WTC11 (cell line): ENCODE data around the gene BMPR1B. TPM values are rescaled to one million over a fixed set of nuclear protein-coding genes. Genes with fewer than 3 reads are reported as not detected.

Experiments
- ATAC-seq: fragments of 200-7000 bp; cut with Tn5 transposase; 2 replicates; pipeline ENCODE4 v1.10.0; 2021; ENCODE audit warnings: mild to moderate bottlenecking, moderate library complexity
- CTCF ChIA-PET: fragments of 300-600 bp; sonication (Branson Sonifier 250); formaldehyde crosslinking; loops from one replicate; lab custom pipeline; 2021; ENCODE audit warnings: antibody characterized with exemption; lab: Charles Lee
- POLR2A ChIA-PET: fragments of 350-600 bp; sonication (Branson Sonifier 250); formaldehyde crosslinking; loops from one replicate; lab custom pipeline; 2021; ENCODE audit warnings: antibody characterized with exemption; lab: Charles Lee
- DNase-seq: peaks from one replicate; pipeline ENCODE4 v3.0.0; 2021; ENCODE audit warnings: low spot score
- H3K27ac Mint-ChIP-seq: 2 replicates; pipeline ENCODE4 v1.8.0; 2021; ENCODE audit warnings: mixed read lengths
- H3K27me3 Mint-ChIP-seq: 2 replicates; pipeline ENCODE4 v1.8.0; 2021; ENCODE audit warnings: low read depth, mild to moderate bottlenecking, moderate library complexity, mixed read lengths
- H3K36me3 Mint-ChIP-seq: 2 replicates; pipeline ENCODE4 v1.8.0; 2021; ENCODE audit warnings: mixed read lengths
- H3K4me1 Mint-ChIP-seq: 2 replicates; pipeline ENCODE4 v1.8.0; 2022; ENCODE audit warnings: mixed read lengths
- H3K4me3 Mint-ChIP-seq: 2 replicates; pipeline ENCODE4 v1.8.0; 2021; ENCODE audit warnings: mild to moderate bottlenecking, moderate library complexity, mixed read lengths
- H3K9me3 Mint-ChIP-seq: 2 replicates; pipeline ENCODE4 v1.8.0; 2021; ENCODE audit warnings: mixed read lengths
- AR ChIP-seq: fragments of 250-450 bp; sonication (Bioruptor Pico); IDR thresholded peaks from 2 replicates; pipeline ENCODE4 v1.9.0; 2021; ENCODE audit warnings: mild to moderate bottlenecking
- ARID4B ChIP-seq: sonication (generic); formaldehyde crosslinking; IDR thresholded peaks from 2 replicates; pipeline ENCODE4 v1.8.0; 2023; ENCODE audit warnings: missing genetic modification reagents, mild to moderate bottlenecking, borderline replicate concordance
- CREB1 ChIP-seq: sonication (generic); formaldehyde crosslinking; IDR thresholded peaks from 2 replicates; pipeline ENCODE4 v1.8.0; 2023; ENCODE audit warnings: mild to moderate bottlenecking, missing genetic modification reagents
- E2F5 ChIP-seq: sonication (generic); formaldehyde crosslinking; IDR thresholded peaks from 2 replicates; pipeline ENCODE4 v1.8.1; 2022; ENCODE audit warnings: mild to moderate bottlenecking, moderate library complexity, missing genetic modification reagents
- EMX1 ChIP-seq: fragments of 250-450 bp; sonication (Bioruptor Pico); IDR thresholded peaks from 2 replicates; pipeline ENCODE4 v1.8.0; 2021; ENCODE audit warnings: mild to moderate bottlenecking
- ETV6 ChIP-seq: sonication (generic); formaldehyde crosslinking; IDR thresholded peaks from 2 replicates; pipeline ENCODE4 v1.8.1; 2022; ENCODE audit warnings: mild to moderate bottlenecking, missing genetic modification reagents
- FOXP1 ChIP-seq: sonication (generic); formaldehyde crosslinking; IDR thresholded peaks from 2 replicates; pipeline ENCODE4 v1.8.0; 2022; ENCODE audit warnings: missing genetic modification reagents, mild to moderate bottlenecking, moderate library complexity, borderline replicate concordance
- GABPB1 ChIP-seq: sonication (generic); formaldehyde crosslinking; IDR thresholded peaks from 2 replicates; pipeline ENCODE4 v1.8.1; 2023; ENCODE audit warnings: mild to moderate bottlenecking, missing genetic modification reagents
- GRHL2 ChIP-seq: fragments of 250-450 bp; sonication (Bioruptor Pico); IDR thresholded peaks from 2 replicates; pipeline ENCODE4 v1.8.0; 2022; ENCODE audit warnings: mild to moderate bottlenecking, moderate library complexity; ENCODE audit not compliant: insufficient replicate concordance, severe bottlenecking
- GTF2I ChIP-seq: fragments of 250-450 bp; sonication (Bioruptor Pico); conservative IDR thresholded peaks from 2 replicates; pipeline ENCODE4 v1.4.0; 2021; ENCODE audit warnings: mild to moderate bottlenecking
- HMGA2 ChIP-seq: fragments of 250-450 bp; sonication (Bioruptor Pico); IDR thresholded peaks from 2 replicates; pipeline ENCODE4 v1.4.0; 2021; ENCODE audit warnings: mild to moderate bottlenecking, moderate library complexity
- IRF2 ChIP-seq: sonication (generic); formaldehyde crosslinking; IDR thresholded peaks from 2 replicates; pipeline ENCODE4 v1.8.0; 2022; ENCODE audit warnings: low read depth, missing genetic modification reagents, borderline replicate concordance
- JAZF1 ChIP-seq: fragments of 250-450 bp; sonication (Bioruptor Pico); IDR thresholded peaks from 2 replicates; pipeline ENCODE4 v1.9.0; 2021; ENCODE audit warnings: moderate library complexity, mild to moderate bottlenecking, inconsistent platforms
- NFE2L1 ChIP-seq: sonication (generic); formaldehyde crosslinking; IDR thresholded peaks from 2 replicates; pipeline ENCODE4 v1.8.1; 2023; ENCODE audit warnings: missing genetic modification reagents
- NR2C2 ChIP-seq: sonication (generic); formaldehyde crosslinking; IDR thresholded peaks from 2 replicates; pipeline ENCODE4 v1.8.0; 2022; ENCODE audit warnings: mild to moderate bottlenecking, missing genetic modification reagents
- SMAD3 ChIP-seq: sonication (generic); formaldehyde crosslinking; IDR thresholded peaks from 2 replicates; pipeline ENCODE4 v1.8.0; 2022; ENCODE audit warnings: missing genetic modification reagents, mild to moderate bottlenecking, borderline replicate concordance
- SOX15 ChIP-seq: fragments of 250-450 bp; sonication (Bioruptor Pico); IDR thresholded peaks from 2 replicates; pipeline ENCODE4 v1.9.0; 2021; ENCODE audit warnings: mild to moderate bottlenecking
- TEAD1 ChIP-seq: sonication (generic); formaldehyde crosslinking; IDR thresholded peaks from 2 replicates; pipeline ENCODE4 v1.8.0; 2022; ENCODE audit warnings: mild to moderate bottlenecking, missing genetic modification reagents
- USF1 ChIP-seq: sonication (generic); formaldehyde crosslinking; IDR thresholded peaks from 2 replicates; pipeline ENCODE4 v1.8.0; 2022; ENCODE audit warnings: mild to moderate bottlenecking, missing genetic modification reagents
- ZBTB21 ChIP-seq: sonication (generic); formaldehyde crosslinking; IDR thresholded peaks from 2 replicates; pipeline ENCODE4 v1.8.1; 2023; ENCODE audit warnings: mild to moderate bottlenecking, missing genetic modification reagents, borderline replicate concordance
- ZBTB43 ChIP-seq: sonication (generic); formaldehyde crosslinking; IDR thresholded peaks from 2 replicates; pipeline ENCODE4 v1.8.1; 2023; ENCODE audit warnings: mild to moderate bottlenecking, missing genetic modification reagents
- ZMAT4 ChIP-seq: fragments of 250-450 bp; sonication (Bioruptor Pico); IDR thresholded peaks from 2 replicates; pipeline ENCODE4 v1.9.0; 2021; ENCODE audit warnings: mild to moderate bottlenecking
- ZNF232 ChIP-seq: sonication (generic); formaldehyde crosslinking; IDR thresholded peaks from 2 replicates; pipeline ENCODE4 v1.8.0; 2022; ENCODE audit warnings: mild to moderate bottlenecking, missing genetic modification reagents
- ZNF396 ChIP-seq: fragments of 250-450 bp; sonication (Bioruptor Pico); IDR thresholded peaks from 2 replicates; pipeline ENCODE4 v1.8.0; 2021; ENCODE audit warnings: mild to moderate bottlenecking, moderate library complexity, borderline replicate concordance
- ZSCAN18 ChIP-seq: fragments of 250-450 bp; sonication (Bioruptor Pico); IDR thresholded peaks from 2 replicates; pipeline ENCODE4 v2.1.2; 2022; ENCODE audit warnings: mild to moderate bottlenecking, moderate library complexity
- total RNA-seq: library from RNA; stranded (reverse); gene quantifications from 3 replicates; pipeline ENCODE4 v1.2.3, GENCODE V29; 2021

BMPR1B gene
- total RNA-seq, 1 experiment from 2014 or later, result 0.77 TPM

GRCh38 chr4:95000076-95000648, 242.4 kb downstream of the BMPR1B start (continued):
- TF ChIP-seq GABPB1 (CRISPR knock-in tag) (no peak), EMX1 (CRISPR knock-in tag) (no peak), AR (no peak), CREB1 (no peak), ZBTB43 (no peak)

GRCh38 chr4:95004912-95005311, 247.2 kb downstream of the BMPR1B start:
- no peak overlapping the region for H3K4me3 Mint-ChIP-seq
- H3K36me3 Mint-ChIP-seq, result no peaks in the 10 kb centered on the region
- H3K27me3 Mint-ChIP-seq, result no peaks in the 10 kb centered on the region
- no peak overlapping the region for H3K27ac Mint-ChIP-seq
- ChIA-PET POLR2A (no interaction called here), CTCF (no interaction called here)
- TF ChIP-seq SMAD3 (CRISPR knock-in tag), result no peak
- TF ChIP-seq USF1, result no peak
- TF ChIP-seq ZSCAN18 (CRISPR knock-in tag), result no peak
- no peak for TF ChIP-seq SOX15 (CRISPR knock-in tag)
- TF ChIP-seq E2F5 (CRISPR knock-in tag), result no peak
- TF ChIP-seq GTF2I, result no peak
- TF ChIP-seq ETV6, result no peak
- no peak for TF ChIP-seq CREB1
- TF ChIP-seq ZBTB21 (CRISPR knock-in tag), result no peak
- TF ChIP-seq TEAD1, result no peak
- TF ChIP-seq NR2C2 (CRISPR knock-in tag), result no peak
- TF ChIP-seq JAZF1 (CRISPR knock-in tag), result no peak
- no peak for TF ChIP-seq GRHL2
- TF ChIP-seq NFE2L1, result no peak
- no peak for ATAC-seq
- no peak for DNase-seq
- H3K4me1 Mint-ChIP-seq, result 0 out of 2 replicates have a peak, but pooled peaks cover 3% of the 10 kb centered on the region
- no peaks in the 10 kb centered on the region for H3K9me3 Mint-ChIP-seq

- no peak for ATAC-seq
- ChIA-PET CTCF (no interaction called here), POLR2A (interaction anchor here (0.7 kb wide), 1 partner anchor 19 kb away, joined by 3 read pairs; no protein-coding TSS in a partner anchor)
- Mint-ChIP-seq H3K36me3 (no peaks in the 10 kb centered on the region), H3K27ac (no peak overlapping the region), H3K9me3 (no peaks in the 10 kb centered on the region), H3K27me3 (no peaks in the 10 kb centered on the region), H3K4me3 (no peak overlapping the region), H3K4me1 (no peaks in the 10 kb centered on the region)
- DNase-seq, result no peak
- TF ChIP-seq IRF2 (no peak), ZNF232 (CRISPR knock-in tag) (no peak), ZMAT4 (CRISPR knock-in tag) (no peak), HMGA2 (no peak), ZNF396 (CRISPR knock-in tag) (no peak), FOXP1 (CRISPR knock-in tag) (no peak), ARID4B (CRISPR knock-in tag) (no peak)
Observed at GRCh38 chr4:95007998-95008397, 250.2 kb downstream of the BMPR1B start.
